Right lobe of liver (tissue), 6 donors: ENCODE data around the gene JMJD6. TPM values are rescaled to one million over a fixed set of nuclear protein-coding genes. Genes with fewer than 3 reads are reported as not detected.
A peak's percentile ranks its signal among the peaks of the same experiment; 100 is the strongest.

Experiments
- ATAC-seq, 4 donors: fragments of 200-7000 bp; cut with Tn5 transposase; one replicate each; pipeline ENCODE4 v1.9.1; 2020; ENCODE audit warnings: mild to moderate bottlenecking in 4 of 4, moderate library complexity in 4 of 4
- DNase-seq, 3 donors: peaks; one replicate each; pipeline ENCODE4 v3.0.0-alpha.2; 2020
- H3K27ac ChIP-seq, 3 donors: fragments of 200-600 bp; one replicate each; pipeline ENCODE4 v1.8.0; 2022
- H3K27me3 ChIP-seq, 2 donors: fragments of 200-600 bp; one replicate each; pipeline ENCODE4 v1.8.0; 2022
- H3K36me3 ChIP-seq, 4 donors: fragments of 200-600 bp; sonication (generic) in 1 of 4; one replicate each; pipeline versions ENCODE4 v1.5.1 to v1.8.0; 2017 to 2022; ENCODE audit warnings: control low read depth in 1 of 4
- H3K4me1 ChIP-seq, 4 donors: fragments of 200-600 bp; sonication (generic) in 1 of 4; one replicate each; pipeline versions ENCODE4 v1.5.1 to v1.8.0; 2017 to 2022; ENCODE audit warnings: control low read depth in 1 of 4
- H3K4me3 ChIP-seq, 3 donors: fragments of 200-600 bp; one replicate each; pipeline ENCODE4 v1.8.0; 2022
- H3K9me3 ChIP-seq, 4 donors: fragments of 200-600 bp; sonication (generic) in 1 of 4; one replicate each; pipeline versions ENCODE4 v1.5.1 to v1.8.0; 2017 to 2022; ENCODE audit warnings: control low read depth in 1 of 4
- POLR2A ChIP-seq: fragments of 450-650 bp; IDR thresholded peaks from one replicate; pipeline ENCODE4 v1.6.1; 2017; ENCODE audit warnings: antibody characterized with exemption, mild to moderate bottlenecking
- WGBS: methylation state at CpG from one replicate; pipeline ENCODE4 v1.1.6; 2018; ENCODE audit warnings: low coverage, low lambda C conversion rate; ENCODE audit not compliant: insufficient coverage; ENCODE audit errors: missing lambda C conversion rate; 5-methylcytosine and 5-hydroxymethylcytosine counted together
- intact Hi-C, 2 donors: fragments of 100-400 bp; cut with DNase I; formaldehyde crosslinking; loops; one replicate each; pipeline versions ENCODE4 v1.11.2 to v1.14.1; 2022
- total RNA-seq, 6 experiments: library from RNA; depleted of rRNA in 2 of 6; stranded (reverse); fragments of >200 nt in 2 of 6; fragmentation: NEBNext Ultra II Directional in 3 of 6; extraction: Animal tissue kit (Norgen Biotek cat#: 25700) in 3 of 6; gene quantifications; one replicate each; pipeline versions ENCODE4 v1.1.0 to v1.2.4, GENCODE V29; 2016 to 2023
- TF ChIP-seq, protein P1 (sequence below), 4 donors: fragments of 200-600 bp in 3 of 4; fragments of 450-650 bp in 1 of 4; IDR thresholded peaks; one replicate each; pipeline versions ENCODE4 v1.5.1 to v1.8.0; 2016 to 2022; ENCODE audit warnings: antibody characterized with exemption in 4 of 4, mild to moderate bottlenecking in 2 of 4
- donor health status: DM: no; HTN: yes; CAD: no.
- donor health status: DM: no; HTN: no; CAD: no.
- donor health status: DM: no; HTN: no; CAD: no.
- donor health status: DM: no; HTN: yes; CAD: no.
- donor health status: DM: no; HTN: yes; CAD: no.

Gene JMJD6
- total RNA-seq, 6 experiments from 2014 or later = 10.0 to 15.8 (median 11.1) TPM

DNA sequence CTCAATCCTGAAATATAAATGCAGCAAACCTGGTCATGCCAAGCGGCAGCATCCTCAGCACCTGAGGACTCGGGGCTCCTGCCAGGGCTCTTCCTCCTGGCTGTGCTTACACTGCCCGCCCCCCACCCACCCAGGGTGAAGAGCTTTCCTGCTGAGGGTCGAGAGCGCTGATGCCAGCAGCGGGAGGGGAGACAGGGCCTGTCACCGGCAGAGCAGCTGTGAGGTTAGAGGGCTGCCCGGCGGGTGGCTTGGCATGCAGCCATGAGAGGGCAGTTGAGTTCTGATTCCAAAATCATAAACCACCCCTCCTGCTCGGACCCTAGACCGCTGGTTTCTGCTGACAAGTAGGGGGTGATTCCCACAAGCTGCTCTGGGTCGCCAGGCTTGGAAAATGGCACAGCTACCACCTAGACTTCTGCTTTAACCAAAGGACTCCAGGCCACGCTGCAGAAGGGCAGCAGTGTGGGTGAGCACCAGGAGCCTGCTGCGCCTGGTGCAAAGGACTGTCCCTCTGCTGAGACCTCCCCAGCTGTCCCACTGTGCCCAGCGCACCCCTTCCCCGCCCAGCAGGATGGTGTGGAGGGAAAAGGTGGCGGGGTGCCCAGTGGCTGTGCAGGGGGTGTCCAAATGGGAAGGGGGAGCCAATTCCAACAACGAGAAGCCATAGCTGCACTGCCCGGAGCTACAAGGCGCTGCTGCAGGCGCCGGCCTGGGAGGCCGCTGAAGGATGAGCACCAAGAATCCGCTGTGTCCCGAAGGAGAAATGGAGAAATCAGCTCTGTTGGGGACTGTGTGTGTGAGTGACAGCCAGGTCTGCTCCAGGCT, 42.3 kb downstream of the JMJD6 start:
- no peaks in the 10 kb centered on the region for H3K9me3 ChIP-seq
- intact Hi-C loops = no loop called here
- TF ChIP-seq, protein P1, sequence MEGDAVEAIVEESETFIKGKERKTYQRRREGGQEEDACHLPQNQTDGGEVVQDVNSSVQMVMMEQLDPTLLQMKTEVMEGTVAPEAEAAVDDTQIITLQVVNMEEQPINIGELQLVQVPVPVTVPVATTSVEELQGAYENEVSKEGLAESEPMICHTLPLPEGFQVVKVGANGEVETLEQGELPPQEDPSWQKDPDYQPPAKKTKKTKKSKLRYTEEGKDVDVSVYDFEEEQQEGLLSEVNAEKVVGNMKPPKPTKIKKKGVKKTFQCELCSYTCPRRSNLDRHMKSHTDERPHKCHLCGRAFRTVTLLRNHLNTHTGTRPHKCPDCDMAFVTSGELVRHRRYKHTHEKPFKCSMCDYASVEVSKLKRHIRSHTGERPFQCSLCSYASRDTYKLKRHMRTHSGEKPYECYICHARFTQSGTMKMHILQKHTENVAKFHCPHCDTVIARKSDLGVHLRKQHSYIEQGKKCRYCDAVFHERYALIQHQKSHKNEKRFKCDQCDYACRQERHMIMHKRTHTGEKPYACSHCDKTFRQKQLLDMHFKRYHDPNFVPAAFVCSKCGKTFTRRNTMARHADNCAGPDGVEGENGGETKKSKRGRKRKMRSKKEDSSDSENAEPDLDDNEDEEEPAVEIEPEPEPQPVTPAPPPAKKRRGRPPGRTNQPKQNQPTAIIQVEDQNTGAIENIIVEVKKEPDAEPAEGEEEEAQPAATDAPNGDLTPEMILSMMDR (IDR thresholded peaks at IDR 0.05) = no peak
- H3K27me3 ChIP-seq = no peaks in the 10 kb centered on the region
- WGBS = 93% methylated on average over 11 of the region's 25 CpGs
- H3K4me1 ChIP-seq = no peaks in the 10 kb centered on the region
- H3K4me3 ChIP-seq = no peak overlapping the region
- no peaks in the 10 kb centered on the region for H3K36me3 ChIP-seq
- ATAC-seq (no peak), DNase-seq (no peak)
- no peak overlapping the region for H3K27ac ChIP-seq

DNA sequence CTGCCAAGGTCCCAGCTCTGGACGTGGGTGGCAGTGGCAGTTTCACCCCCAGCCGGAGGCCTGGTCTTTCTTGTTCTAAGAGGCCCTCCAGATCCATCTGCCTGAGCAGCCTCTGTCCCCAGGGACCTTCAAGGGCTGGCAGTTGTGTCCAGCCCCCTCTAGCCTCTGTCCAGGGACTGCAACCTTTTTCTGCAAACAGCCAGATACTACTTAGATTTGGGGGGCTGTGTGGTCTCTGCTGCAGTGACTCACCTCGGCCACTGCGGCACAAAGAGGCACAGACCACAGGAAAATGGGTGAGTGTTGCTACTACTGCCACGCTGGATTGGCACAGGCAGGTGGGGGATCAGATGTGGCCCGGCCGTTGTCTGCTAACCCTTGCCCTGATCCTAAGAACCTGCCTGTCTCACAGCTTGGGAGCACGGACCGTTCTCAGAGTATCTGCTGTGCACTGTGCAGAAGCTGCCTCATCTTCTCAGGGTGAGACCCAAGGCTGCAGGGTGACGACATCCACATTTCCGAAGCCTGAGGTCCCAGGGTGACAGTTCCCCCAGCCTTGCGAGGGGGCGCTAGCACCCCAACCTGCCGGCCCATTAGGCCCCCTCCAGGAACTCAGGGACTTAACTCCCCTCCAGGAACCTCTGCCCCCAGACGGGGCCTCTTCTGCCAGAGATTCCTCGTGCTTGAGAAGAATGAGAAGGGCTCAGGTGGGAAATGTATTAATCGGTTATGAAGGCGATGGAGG, 43.2 kb downstream of the JMJD6 start:
- H3K27me3 ChIP-seq = no peaks in the 10 kb centered on the region
- no peak for DNase-seq
- TF ChIP-seq POLR2A = no peak
- TF ChIP-seq, protein P1 (IDR thresholded peaks at IDR 0.05) = no peak
- H3K27ac ChIP-seq = no peak overlapping the region
- 65% methylated on average over 5 of the region's 18 CpGs for WGBS
- H3K4me1 ChIP-seq = no peaks in the 10 kb centered on the region
- no peaks in the 10 kb centered on the region for H3K36me3 ChIP-seq
- H3K9me3 ChIP-seq = no peaks in the 10 kb centered on the region
- no peak overlapping the region for H3K4me3 ChIP-seq
- ATAC-seq = no peak
- intact Hi-C loops = no loop called here

DNA sequence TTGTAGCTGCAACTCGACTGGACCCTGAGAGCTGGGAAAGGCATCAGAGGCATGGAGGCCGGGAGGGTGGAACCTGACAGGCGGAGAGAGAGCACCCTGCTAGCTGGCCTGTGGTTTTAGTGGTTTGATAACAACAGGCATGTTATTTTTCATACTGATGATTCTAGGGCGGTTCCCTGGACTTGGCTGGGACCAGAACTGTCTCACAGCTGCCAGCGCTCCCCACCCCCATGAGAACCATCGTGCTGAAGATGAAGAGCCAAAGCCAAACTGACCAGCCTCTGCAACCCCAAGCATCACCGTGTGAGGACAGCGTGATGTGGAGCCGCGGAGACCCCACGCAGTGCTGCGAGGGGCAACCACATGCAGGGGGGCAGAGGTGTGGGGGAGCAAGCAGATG, 44.1 kb downstream of the JMJD6 start:
- Histone ChIP-seq H3K27ac (no peak overlapping the region), H3K27me3 (no peaks in the 10 kb centered on the region), H3K4me1 (no peaks in the 10 kb centered on the region), H3K9me3 (no peaks in the 10 kb centered on the region), H3K4me3 (no peak overlapping the region), H3K36me3 (no peaks in the 10 kb centered on the region)
- ATAC-seq (no peak), DNase-seq (no peak)
- TF ChIP-seq, protein P1 (IDR thresholded peaks at IDR 0.05) = no peak
- no peak for TF ChIP-seq POLR2A
- WGBS = 78% methylated on average over 4 of the region's 12 CpGs
- intact Hi-C loops = no loop called here

DNA sequence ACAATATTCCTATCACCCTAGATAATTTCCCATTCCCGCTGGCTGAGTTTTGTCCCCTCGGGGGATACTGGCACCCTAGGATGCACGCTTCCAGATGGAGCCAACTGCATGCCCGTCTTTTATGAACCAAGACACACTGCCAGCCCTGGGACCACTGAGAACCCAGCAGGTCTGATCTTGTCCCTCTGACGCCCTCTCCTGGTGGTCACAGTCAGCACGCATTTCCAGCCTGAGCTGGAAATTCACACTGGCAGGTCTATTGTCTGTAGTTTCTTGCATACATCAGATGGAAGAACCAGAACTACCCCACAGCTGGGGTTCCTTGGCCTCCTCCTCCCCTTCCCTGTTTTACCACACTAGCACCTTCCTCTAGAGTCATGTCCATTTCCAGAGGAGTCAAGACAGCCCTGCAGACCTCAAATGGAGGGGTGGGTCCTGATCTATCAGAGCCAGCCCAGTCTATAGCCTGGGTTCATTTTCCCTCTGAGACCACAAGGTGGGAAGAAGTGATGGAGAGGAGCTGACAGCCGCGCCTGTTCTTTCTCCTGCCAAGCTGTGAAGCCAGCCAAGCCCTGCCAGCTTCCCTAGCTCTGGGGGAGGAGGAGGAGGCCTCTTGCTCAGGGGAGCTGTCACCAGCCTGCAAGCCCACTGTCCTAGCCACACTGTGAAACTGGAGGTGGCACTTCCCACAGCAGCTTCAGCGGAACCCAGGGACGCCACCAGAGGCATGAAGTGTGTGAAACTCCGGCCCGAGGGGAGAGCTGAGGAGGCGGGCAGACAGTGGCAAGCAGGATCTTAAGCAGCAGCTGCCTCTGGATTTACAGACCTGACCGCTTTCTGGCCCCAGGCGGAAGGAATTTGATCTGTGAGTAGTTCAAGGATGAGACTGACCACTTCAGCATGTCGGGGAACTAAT, 44.9 kb downstream of the JMJD6 start:
- WGBS = 42% methylated on average over 6 of the region's 16 CpGs
- intact Hi-C loops = no loop called here
- H3K36me3 ChIP-seq = no peaks in the 10 kb centered on the region

More for the DNA sequence above, 44.9 kb downstream of the JMJD6 start:
- TF ChIP-seq, protein P1 (IDR thresholded peaks at IDR 0.05) = peak; percentile 60 to 70 (median 62)
- no peak for TF ChIP-seq POLR2A
- DNase-seq (peak in 1 of 3 donors; percentile 58), ATAC-seq (peak; percentile 60 to 73 (median 66))
- Histone ChIP-seq H3K9me3 (no peaks in the 10 kb centered on the region), H3K4me3 (no peak overlapping the region), H3K27me3 (no peaks in the 10 kb centered on the region), H3K27ac (no peak overlapping the region), H3K4me1 (no peaks in the 10 kb centered on the region)
